A549 (cell line): ENCODE data around the gene FGF14. TPM values are rescaled to one million over a fixed set of nuclear protein-coding genes. Genes with fewer than 3 reads are reported as not detected.

ENCODE experiments used
- ATAC-seq, 2 experiments: fragments of 200-7000 bp in 1 of 2; fragments of >200 bp in 1 of 2; cut with Nextera tagmentation in 1 of 2; cut with Tn5 transposase in 1 of 2; 3 replicates each; pipeline versions ENCODE4 v1.8.0 to v1.9.1; 2018 to 2020; ENCODE audit warnings: mild to moderate bottlenecking in 1 of 2, moderate library complexity in 1 of 2
- CTCF ChIA-PET: fragments of 300-600 bp; sonication (Branson Sonifier 250); formaldehyde crosslinking; extraction: SDS; loops from one replicate; lab custom pipeline; 2021; ENCODE audit warnings: antibody characterized with exemption, inconsistent platforms; lab: Yijun Ruan, JAX
- POLR2A ChIA-PET: fragments of 350-600 bp; formaldehyde crosslinking; extraction: SDS; loops from one replicate; lab custom pipeline; 2021; ENCODE audit warnings: antibody characterized with exemption, inconsistent platforms; lab: Yijun Ruan, JAX
- DNase-seq, 2 experiments: peaks; one replicate each; pipeline versions ENCODE4 v3.0.0 to v3.0.0-alpha.2; 2011 to 2016; ENCODE audit warnings: low read depth in 1 of 2, low spot score in 1 of 2
- FAIRE-seq: peaks from 2 replicates; lab custom pipeline; 2011; peaks lifted over from hg19 to GRCh38; lab: Jason Lieb, UNC
- H3K27ac ChIP-seq, 2 experiments: fragments of >200 bp; sonication (Bioruptor Twin); formaldehyde crosslinking; 3 replicates each; pipeline ENCODE4 v1.5.1; 2016 to 2017
- H3K4me1 ChIP-seq: fragments of >200 bp; sonication (Bioruptor Twin); formaldehyde crosslinking; 3 replicates; pipeline ENCODE4 v1.6.1; 2016
- H3K4me2 ChIP-seq: fragments of >200 bp; sonication (Bioruptor Twin); formaldehyde crosslinking; 3 replicates; pipeline ENCODE4 v1.6.1; 2016
- H3K4me3 ChIP-seq: fragments of >200 bp; sonication (Bioruptor Twin); formaldehyde crosslinking; 3 replicates; pipeline ENCODE4 v1.5.1; 2016
- H3K9me3 ChIP-seq: fragments of >200 bp; sonication (Bioruptor Twin); formaldehyde crosslinking; 3 replicates; pipeline ENCODE4 v1.6.1; 2016
- BCL3 ChIP-seq: fragments of >200 bp; sonication (Bioruptor Twin); formaldehyde crosslinking; IDR thresholded peaks from 3 replicates; pipeline ENCODE4 v1.6.1; 2016
- BHLHE40 ChIP-seq: IDR thresholded peaks from 2 replicates; pipeline ENCODE4 v1.6.1; 2012; ENCODE audit warnings: low read depth, low read length, inconsistent platforms
- CBX2 ChIP-seq: fragments of 200-600 bp; sonication (generic); IDR thresholded peaks from 2 replicates; pipeline ENCODE4 v1.6.1; 2016; ENCODE audit warnings: low read depth, mild to moderate bottlenecking, borderline replicate concordance
- E2F6 ChIP-seq: IDR thresholded peaks from 2 replicates; pipeline ENCODE4 v1.6.1; 2012; ENCODE audit warnings: low read depth, borderline replicate concordance
- EHF ChIP-seq: fragments of 250-450 bp; sonication (Bioruptor Pico); IDR thresholded peaks from 2 replicates; pipeline ENCODE4 v1.5.0; 2020; ENCODE audit warnings: mild to moderate bottlenecking
- EHMT2 ChIP-seq: fragments of 200-600 bp; sonication (generic); IDR thresholded peaks from 2 replicates; pipeline ENCODE4 v1.6.1; 2016; ENCODE audit warnings: antibody characterized with exemption, low read depth, mild to moderate bottlenecking, moderate library complexity
- EP300 ChIP-seq, 2 experiments: fragments of >200 bp; sonication (Bioruptor Twin); formaldehyde crosslinking; IDR thresholded peaks; 2 replicates in 1 of 2; 3 replicates in 1 of 2; pipeline ENCODE4 v1.6.1; 2016 to 2017
- FOSB ChIP-seq: fragments of 250-450 bp; sonication (Bioruptor Pico); IDR thresholded peaks from 2 replicates; pipeline ENCODE4 v1.5.0; 2020; ENCODE audit warnings: mild to moderate bottlenecking, moderate library complexity
- FOSL2 ChIP-seq, 2 experiments: fragments of 450-650 bp in 1 of 2; fragments of >200 bp in 1 of 2; sonication (Bioruptor Twin) in 1 of 2; formaldehyde crosslinking; IDR thresholded peaks; 2 replicates each; pipeline versions ENCODE4 v1.5.0 to v1.6.1; 2016 to 2020; ENCODE audit warnings: mild to moderate bottlenecking in 1 of 2, moderate library complexity in 1 of 2
- FOXS1 ChIP-seq: fragments of 250-450 bp; sonication (Bioruptor Pico); IDR thresholded peaks from 2 replicates; pipeline ENCODE4 v1.5.0; 2020; ENCODE audit warnings: mild to moderate bottlenecking, moderate library complexity
- HEYL ChIP-seq: fragments of 250-450 bp; sonication (Bioruptor Pico); IDR thresholded peaks from 2 replicates; pipeline ENCODE4 v1.8.0; 2021; ENCODE audit warnings: mild to moderate bottlenecking, moderate library complexity
- HOXA7 ChIP-seq: fragments of 250-450 bp; sonication (Bioruptor Pico); IDR thresholded peaks from 2 replicates; pipeline ENCODE4 v1.5.0; 2020; ENCODE audit warnings: mild to moderate bottlenecking, moderate library complexity
- JUN ChIP-seq, 2 experiments: fragments of >200 bp; sonication (Bioruptor Twin); formaldehyde crosslinking; IDR thresholded peaks; 2 replicates in 1 of 2; 3 replicates in 1 of 2; pipeline ENCODE4 v1.6.1; 2016 to 2017
- KDM5A ChIP-seq: fragments of 200-600 bp; sonication (generic); IDR thresholded peaks from 2 replicates; pipeline ENCODE4 v1.6.1; 2016; ENCODE audit warnings: antibody characterized with exemption, mild to moderate bottlenecking
- MYC ChIP-seq: IDR thresholded peaks from 2 replicates; pipeline ENCODE4 v1.6.1; 2012; ENCODE audit warnings: mild to moderate bottlenecking, inconsistent platforms, low read length, improper control_type of control experiment, borderline replicate concordance
- NFE2L2 ChIP-seq: fragments of 150-350 bp; conservative IDR thresholded peaks from 2 replicates; pipeline ENCODE4 v1.6.1; 2014; ENCODE audit warnings: low read length
- NPAS2 ChIP-seq: fragments of 250-450 bp; sonication (Bioruptor Pico); IDR thresholded peaks from 2 replicates; pipeline ENCODE4 v1.8.0; 2022; ENCODE audit warnings: mild to moderate bottlenecking, moderate library complexity, borderline replicate concordance
- PHF8 ChIP-seq: fragments of 200-600 bp; sonication (generic); IDR thresholded peaks from 2 replicates; pipeline ENCODE4 v1.6.1; 2016; ENCODE audit warnings: low read depth, mild to moderate bottlenecking, antibody characterized with exemption, moderate library complexity, borderline replicate concordance
- POLR2AphosphoS2 ChIP-seq: conservative IDR thresholded peaks from 2 replicates; pipeline ENCODE4 v1.6.1; 2012; ENCODE audit warnings: low read length, improper control_type of control experiment, inconsistent platforms
- RAD21 ChIP-seq, 2 experiments: fragments of >200 bp in 1 of 2; sonication (Bioruptor Twin) in 1 of 2; formaldehyde crosslinking in 1 of 2; IDR thresholded peaks in 1 of 2; conservative IDR thresholded peaks in 1 of 2; 2 replicates in 1 of 2; 3 replicates in 1 of 2; pipeline ENCODE4 v1.6.1; 2012 to 2018; ENCODE audit warnings: inconsistent platforms in 1 of 2
- RCOR1 ChIP-seq: fragments of 150-350 bp; IDR thresholded peaks from 2 replicates; pipeline ENCODE4 v1.6.1; 2014; ENCODE audit warnings: antibody characterized with exemption, low read length, low read depth
- SMC3 ChIP-seq: fragments of >200 bp; sonication (Bioruptor Twin); formaldehyde crosslinking; IDR thresholded peaks from 3 replicates; pipeline ENCODE4 v1.6.1; 2018; ENCODE audit warnings: inconsistent platforms
- TFCP2L1 ChIP-seq: fragments of 250-450 bp; sonication (Bioruptor Pico); IDR thresholded peaks from 2 replicates; pipeline ENCODE4 v1.5.0; 2021; ENCODE audit warnings: mild to moderate bottlenecking
- TP53 ChIP-seq: fragments of 250-450 bp; sonication (Bioruptor Pico); IDR thresholded peaks from 2 replicates; pipeline ENCODE4 v1.5.0; 2021; ENCODE audit warnings: mild to moderate bottlenecking, moderate library complexity
- USF2 ChIP-seq: fragments of 450-650 bp; IDR thresholded peaks from 2 replicates; pipeline ENCODE4 v1.6.1; 2014; ENCODE audit warnings: antibody characterized with exemption
- ZFP36 ChIP-seq: fragments of 450-650 bp; IDR thresholded peaks from 2 replicates; pipeline ENCODE4 v1.6.1; 2014; ENCODE audit warnings: borderline replicate concordance; ENCODE audit not compliant: partially characterized antibody
- ZSCAN20 ChIP-seq: fragments of 250-450 bp; sonication (Bioruptor Pico); IDR thresholded peaks from 2 replicates; pipeline ENCODE4 v1.8.0; 2022; ENCODE audit warnings: mild to moderate bottlenecking, moderate library complexity
- WGBS: methylation state at CpG from one replicate; pipeline ENCODE4 v1.1.6; 2017; ENCODE audit errors: missing lambda C conversion rate; 5-methylcytosine and 5-hydroxymethylcytosine counted together
- polyA plus RNA-seq, 4 experiments: library from polyadenylated mRNA; depleted of rRNA in 3 of 4; stranded (reverse); fragments of >200 nt; fragmentation: RNase III in 1 of 4; extraction: RNeasy Plus Mini Kit Qiagen cat#74134 plus additional on column Dnase treatment in 1 of 4; gene quantifications; 2 replicates in 3 of 4; 3 replicates in 1 of 4; pipeline ENCODE4 v1.2.3, GENCODE V29; 2011 to 2017
- TF ChIP-seq, protein P1 (sequence below): IDR thresholded peaks from 2 replicates; pipeline ENCODE4 v1.6.1; 2012
- TF ChIP-seq, protein P2 (sequence below): fragments of 250-450 bp; sonication (Bioruptor Pico); IDR thresholded peaks from 2 replicates; pipeline ENCODE4 v1.5.0; 2021; ENCODE audit warnings: mild to moderate bottlenecking, moderate library complexity, borderline replicate concordance

The FGF14 gene
- polyA plus RNA-seq, 2 of the 4 experiments (the other 2 are of a cell fraction) = not detected

- ChIA-PET POLR2A (no interaction called here), CTCF (interaction anchor here (1.1 kb wide), 1 partner anchor 945 kb away, joined by 3 read pairs; no protein-coding TSS in a partner anchor)
- FAIRE-seq (no peak), DNase-seq (peak in 1 of 2 experiments; percentile 39), ATAC-seq (peak; percentile 34 to 82; a peak in 3 of 6 replicates)
- Histone ChIP-seq H3K27ac (no peak overlapping the region), H3K4me2 (no peak overlapping the region), H3K4me3 (no peak overlapping the region), H3K9me3 (no peaks in the 10 kb centered on the region), H3K4me1 (no peaks in the 10 kb centered on the region)
- 2% methylated on average over 3 of the region's 3 CpGs for WGBS
- no peak for TF ChIP-seq PHF8
- TF ChIP-seq JUN (IDR thresholded peaks at IDR 0.05) = no peak
- TF ChIP-seq RAD21 (conservative IDR thresholded peaks at IDR 0.05 in 1 of 2, IDR thresholded peaks at IDR 0.05 in 1 of 2) = no peak
- no peak for TF ChIP-seq E2F6
- TF ChIP-seq RCOR1 = no peak
- no peak for TF ChIP-seq FOSB (CRISPR knock-in tag)
Observed at GRCh38 chr13:102091231-102091630, 310.6 kb downstream of the FGF14 start.

- no peak for ATAC-seq
- H3K4me2 ChIP-seq = no peak overlapping the region
- no peak overlapping the region for H3K27ac ChIP-seq
- no peak for FAIRE-seq
- ChIA-PET POLR2A (no interaction called here), CTCF (no interaction called here)
- no peaks in the 10 kb centered on the region for H3K9me3 ChIP-seq
- TF ChIP-seq TP53 (CRISPR knock-in tag) (no peak), SMC3 (no peak), BHLHE40 (no peak), JUN (IDR thresholded peaks at IDR 0.05) (no peak), ZSCAN20 (no peak), RCOR1 (no peak), FOSL2 (IDR thresholded peaks at IDR 0.05) (no peak), FOSL2 (CRISPR knock-in tag; IDR thresholded peaks at IDR 0.05) (no peak), EP300 (IDR thresholded peaks at IDR 0.05) (no peak), FOXS1 (CRISPR knock-in tag) (no peak), PHF8 (no peak), TFCP2L1 (CRISPR knock-in tag) (no peak), RAD21 (conservative IDR thresholded peaks at IDR 0.05 in 1 of 2, IDR thresholded peaks at IDR 0.05 in 1 of 2) (no peak), ZFP36 (no peak), MYC (no peak)
- TF ChIP-seq, protein P1, sequence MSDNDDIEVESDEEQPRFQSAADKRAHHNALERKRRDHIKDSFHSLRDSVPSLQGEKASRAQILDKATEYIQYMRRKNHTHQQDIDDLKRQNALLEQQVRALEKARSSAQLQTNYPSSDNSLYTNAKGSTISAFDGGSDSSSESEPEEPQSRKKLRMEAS = no peak
- TF ChIP-seq, protein P2, sequence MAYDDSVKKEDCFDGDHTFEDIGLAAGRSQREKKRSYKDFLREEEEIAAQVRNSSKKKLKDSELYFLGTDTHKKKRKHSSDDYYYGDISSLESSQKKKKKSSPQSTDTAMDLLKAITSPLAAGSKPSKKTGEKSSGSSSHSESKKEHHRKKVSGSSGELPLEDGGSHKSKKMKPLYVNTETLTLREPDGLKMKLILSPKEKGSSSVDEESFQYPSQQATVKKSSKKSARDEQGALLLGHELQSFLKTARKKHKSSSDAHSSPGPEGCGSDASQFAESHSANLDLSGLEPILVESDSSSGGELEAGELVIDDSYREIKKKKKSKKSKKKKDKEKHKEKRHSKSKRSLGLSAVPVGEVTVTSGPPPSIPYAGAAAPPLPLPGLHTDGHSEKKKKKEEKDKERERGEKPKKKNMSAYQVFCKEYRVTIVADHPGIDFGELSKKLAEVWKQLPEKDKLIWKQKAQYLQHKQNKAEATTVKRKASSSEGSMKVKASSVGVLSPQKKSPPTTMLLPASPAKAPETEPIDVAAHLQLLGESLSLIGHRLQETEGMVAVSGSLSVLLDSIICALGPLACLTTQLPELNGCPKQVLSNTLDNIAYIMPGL = no peak
- H3K4me1 ChIP-seq = no peaks in the 10 kb centered on the region
- H3K4me3 ChIP-seq = no peak overlapping the region
- DNase-seq = no peak
- 24% methylated on average over 8 of the region's 8 CpGs for WGBS
Observed at GRCh38 chr13:102090532-102090931, 311.3 kb downstream of the FGF14 start.

DNA sequence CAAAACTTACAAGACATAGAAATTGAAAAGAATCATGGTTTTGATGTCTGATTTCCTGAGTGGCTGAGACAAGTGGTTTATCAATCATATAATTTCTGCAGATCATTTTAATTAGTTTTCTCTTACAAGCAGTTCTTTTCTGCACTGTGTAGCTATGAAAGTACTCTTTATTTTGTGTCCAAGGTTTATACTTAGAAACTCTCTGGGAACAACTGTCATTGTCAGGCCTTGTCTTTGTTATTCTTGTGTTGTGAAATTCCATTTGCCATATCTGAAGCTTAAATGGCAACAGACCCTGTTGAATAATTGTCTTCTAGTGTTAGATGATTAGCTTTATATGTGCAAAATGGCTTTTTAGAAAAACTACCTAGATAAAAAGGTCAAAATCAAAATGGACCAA, 312.1 kb downstream of the FGF14 start:
- ATAC-seq (no peak), DNase-seq (no peak), FAIRE-seq (no peak)
- Histone ChIP-seq H3K27ac (no peak overlapping the region), H3K4me2 (no peak overlapping the region), H3K4me1 (no peaks in the 10 kb centered on the region), H3K9me3 (no peaks in the 10 kb centered on the region), H3K4me3 (no peak overlapping the region)
- ChIA-PET CTCF (interaction anchor here (0.5 kb wide), 1 partner anchor 479 kb away, joined by 3 read pairs; no protein-coding TSS in a partner anchor), POLR2A (no interaction called here)
- TF ChIP-seq MYC = no peak
- no peak for TF ChIP-seq CBX2
- TF ChIP-seq PHF8 = no peak
- TF ChIP-seq TP53 (CRISPR knock-in tag) = no peak
- TF ChIP-seq USF2 = no peak
- no peak for TF ChIP-seq HOXA7 (CRISPR knock-in tag)
- TF ChIP-seq HEYL = no peak
- TF ChIP-seq EHMT2 = no peak
- no peak for TF ChIP-seq BCL3
- TF ChIP-seq EHF (CRISPR knock-in tag) = no peak
- no peak for TF ChIP-seq POLR2AphosphoS2
- TF ChIP-seq ZFP36 = no peak
- TF ChIP-seq KDM5A = no peak
- no peak for TF ChIP-seq NFE2L2
- no peak for TF ChIP-seq NPAS2 (CRISPR knock-in tag)
